Heart left ventricle (tissue), 16 donors: Measurements from ENCODE around the gene DDR1. TPM values are rescaled to one million over a fixed set of nuclear protein-coding genes. Genes with fewer than 3 reads are reported as not detected.
"Not testable (repeated sequence)": the region's sequence is repeated elsewhere in the genome, so short reads cannot be mapped to it uniquely, and the experiment has no call there.

Source experiments
- ATAC-seq, 4 donors: fragments of 200-7000 bp; cut with Tn5 transposase; one replicate each; pipeline ENCODE4 v1.9.1; 2020 to 2022; ENCODE audit warnings: moderate library complexity in 4 of 4, mild to moderate bottlenecking in 3 of 4, moderate number of reproducible peaks in 1 of 4
- DNase-seq, 5 donors: peaks; one replicate each; pipeline ENCODE4 v3.0.0-alpha.2; 2020
- H3K27ac ChIP-seq, 12 donors: fragments of 200-600 bp; sonication (generic) in 4 of 12; one replicate each; pipeline versions ENCODE4 v1.5.0 to v1.8.0; 2016 to 2022; ENCODE audit warnings: mild to moderate bottlenecking in 2 of 12
- H3K27me3 ChIP-seq, 9 donors: fragments of 200-600 bp; sonication (generic) in 2 of 9; one replicate each; pipeline versions ENCODE4 v1.5.1 to v1.8.0; 2016 to 2022; ENCODE audit warnings: mild to moderate bottlenecking in 3 of 9
- H3K36me3 ChIP-seq, 9 donors: fragments of 200-600 bp; sonication (generic) in 2 of 9; one replicate each; pipeline versions ENCODE4 v1.5.0 to v1.8.0; 2018 to 2022; ENCODE audit warnings: mild to moderate bottlenecking in 2 of 9
- H3K4me1 ChIP-seq, 12 donors: fragments of 200-600 bp; sonication (generic) in 4 of 12; one replicate each; pipeline versions ENCODE4 v1.5.0 to v1.8.0; 2016 to 2022; ENCODE audit warnings: mild to moderate bottlenecking in 3 of 12
- H3K4me3 ChIP-seq, 12 donors: fragments of 200-600 bp; sonication (generic) in 4 of 12; one replicate each; pipeline versions ENCODE4 v1.5.0 to v1.8.0; 2017 to 2022; ENCODE audit warnings: mild to moderate bottlenecking in 9 of 12, moderate library complexity in 4 of 12
- H3K9me3 ChIP-seq, 12 donors: fragments of 200-600 bp; sonication (generic) in 4 of 12; one replicate each; pipeline versions ENCODE4 v1.5.0 to v1.8.0; 2016 to 2022; ENCODE audit warnings: mild to moderate bottlenecking in 1 of 12
- POLR2A ChIP-seq, 2 donors: fragments of 450-650 bp; IDR thresholded peaks; one replicate each; pipeline ENCODE4 v1.6.1; 2017; ENCODE audit warnings: antibody characterized with exemption in 2 of 2, mild to moderate bottlenecking in 2 of 2, moderate library complexity in 2 of 2
- WGBS, 4 donors: extraction: QIAGEN DNeasy Blood & Tissue Kit in 2 of 4; methylation state at CpG; one replicate each; pipeline versions ENCODE4 v1.1.5 to v1.1.7; 2013 to 2018; 5-methylcytosine and 5-hydroxymethylcytosine counted together
- intact Hi-C, 10 donors: fragments of 100-400 bp; cut with DNase I; formaldehyde crosslinking; loops; one replicate each; pipeline versions ENCODE4 v1.11.1 to v1.14.2; 2022
- polyA plus RNA-seq, 2 donors: library from polyadenylated mRNA; stranded (reverse); fragments of 200-250 nt; gene quantifications; one replicate each; pipeline ENCODE4 v1.2.3, GENCODE V29; 2013
- total RNA-seq, 9 donors: library from RNA; depleted of rRNA in 2 of 9; stranded (reverse); fragments of >200 nt in 2 of 9; fragmentation: NEBNext Ultra II Directional in 3 of 9; extraction: Animal tissue kit (Norgen Biotek cat#: 25700) in 3 of 9; gene quantifications; one replicate each; pipeline versions ENCODE4 v1.1.0 to v1.2.4, GENCODE V29; 2016 to 2023
- TF ChIP-seq, protein P1 (sequence below), 12 donors: fragments of 200-600 bp; sonication (generic) in 4 of 12; IDR thresholded peaks; one replicate each; pipeline versions ENCODE4 v1.5.0 to v1.8.0; 2018 to 2022; ENCODE audit warnings: antibody characterized with exemption in 12 of 12, mild to moderate bottlenecking in 5 of 12
- donor health status: ischemic (EF 13 %, LVEDD 7.1; RV severe dilation, severe dysfunction).
- donor health status: healthy with polysubstance abuse.
- donor health status: DM: no; HTN: yes; CAD: no.
- donor health status: DM: no; HTN: no; CAD: no.
- donor health status: ischemic (EF 25% LVEDD 6.9; RV normal size, moderate dysfunction).
- donor health status: ischemic (EF 25% LVEDD 5.7; RV mildly dilated, moderate dysfunction).
- donor health status: healthy.
- donor health status: DM: yes; HTN: yes; CAD: no.
- donor health status: ischemic (EF 35%, LVEDD 5.7; RV mildly dilated, moderate dysfunction).
- donor health status: nonischemic (EF 11% LVEDD 7.7; RV severe dilation, severe dysfunction).
- donor health status: DM: yes; HTN: yes; CAD: no.
- donor health status: PGD.
- donor health status: ischemic (EF 29% LVEDD 5.4; RV normal size, mild dysfunction).
- donor health status: nonischemic (EF 23%, LVEDD 6.1; RV moderate dilation, normal function).

Gene DDR1
- total and polyA plus RNA-seq, 11 donors, result 11.8 to 50.0 (median 32.0) TPM

DNA sequence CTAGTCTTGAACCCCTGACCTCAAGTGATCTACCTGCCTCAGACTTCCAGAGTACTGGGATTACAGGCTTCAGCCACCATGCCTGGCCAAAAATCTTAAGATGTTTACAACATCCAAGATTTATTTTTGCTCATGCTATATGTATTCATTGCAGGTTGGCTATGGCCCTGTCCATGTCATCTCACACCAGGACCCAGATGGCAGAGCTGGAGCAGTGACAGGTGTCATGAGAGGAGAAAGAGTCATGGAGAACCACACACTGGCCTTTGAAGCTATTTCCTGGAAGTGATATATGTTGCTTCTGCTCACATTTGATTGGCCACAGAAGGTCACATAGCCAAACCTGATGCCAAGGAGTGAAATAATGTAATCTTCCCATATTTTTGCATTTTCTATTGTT is 13.8 kb upstream of the DDR1 start:
- Histone ChIP-seq H3K9me3 (peaks cover 0 to 41% (median 17%) of the 10 kb centered on the region in 12 donors), H3K36me3 (no peaks in the 10 kb centered on the region), H3K4me3 (no peak overlapping the region), H3K27me3 (no peaks in the 10 kb centered on the region), H3K27ac (no peak overlapping the region), H3K4me1 (no peaks in the 10 kb centered on the region)
- TF ChIP-seq POLR2A (IDR thresholded peaks at IDR 0.05), result no peak
- TF ChIP-seq, protein P1, sequence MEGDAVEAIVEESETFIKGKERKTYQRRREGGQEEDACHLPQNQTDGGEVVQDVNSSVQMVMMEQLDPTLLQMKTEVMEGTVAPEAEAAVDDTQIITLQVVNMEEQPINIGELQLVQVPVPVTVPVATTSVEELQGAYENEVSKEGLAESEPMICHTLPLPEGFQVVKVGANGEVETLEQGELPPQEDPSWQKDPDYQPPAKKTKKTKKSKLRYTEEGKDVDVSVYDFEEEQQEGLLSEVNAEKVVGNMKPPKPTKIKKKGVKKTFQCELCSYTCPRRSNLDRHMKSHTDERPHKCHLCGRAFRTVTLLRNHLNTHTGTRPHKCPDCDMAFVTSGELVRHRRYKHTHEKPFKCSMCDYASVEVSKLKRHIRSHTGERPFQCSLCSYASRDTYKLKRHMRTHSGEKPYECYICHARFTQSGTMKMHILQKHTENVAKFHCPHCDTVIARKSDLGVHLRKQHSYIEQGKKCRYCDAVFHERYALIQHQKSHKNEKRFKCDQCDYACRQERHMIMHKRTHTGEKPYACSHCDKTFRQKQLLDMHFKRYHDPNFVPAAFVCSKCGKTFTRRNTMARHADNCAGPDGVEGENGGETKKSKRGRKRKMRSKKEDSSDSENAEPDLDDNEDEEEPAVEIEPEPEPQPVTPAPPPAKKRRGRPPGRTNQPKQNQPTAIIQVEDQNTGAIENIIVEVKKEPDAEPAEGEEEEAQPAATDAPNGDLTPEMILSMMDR (IDR thresholded peaks at IDR 0.05), result no peak
- intact Hi-C loops, result loop anchor here in 2 of 10 donors (10.0 kb wide), 1 partner anchor 196 kb away; the partner anchor contains the start of gene DHX16 (in 2 of the 2)
- DNase-seq, result no peak
- no peak for ATAC-seq

DNA sequence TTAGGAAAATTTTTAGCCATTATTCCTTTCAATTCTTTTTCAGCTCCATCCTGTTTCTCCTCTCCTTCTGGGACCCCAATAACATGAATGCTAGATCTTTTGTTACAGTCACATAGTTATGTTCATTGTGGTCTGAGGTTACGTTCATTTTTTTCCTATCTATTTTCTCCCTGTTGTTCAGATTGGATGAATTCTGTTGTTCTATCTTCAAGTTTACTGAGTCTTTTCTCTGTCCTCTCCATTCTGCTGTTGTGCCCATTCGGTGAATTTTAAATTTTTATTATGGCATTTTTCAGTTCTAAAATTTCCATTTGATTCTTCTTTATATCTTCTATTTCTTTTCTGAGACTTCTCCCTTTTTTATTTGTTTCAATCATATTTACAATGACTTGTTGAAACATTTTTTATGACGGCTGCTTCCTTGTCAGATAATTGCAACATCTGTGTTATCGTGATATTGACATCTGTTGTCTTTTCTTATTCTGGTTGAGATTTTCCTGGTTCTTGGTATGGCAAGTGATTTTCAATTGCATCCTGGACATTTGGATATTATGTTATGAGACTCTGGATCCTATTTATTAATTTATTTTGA is 12.6 kb upstream of the DDR1 start:
- DNase-seq (no peak), ATAC-seq (no peak)
- no peaks in the 10 kb centered on the region for H3K27me3 ChIP-seq
- H3K4me3 ChIP-seq, result no peak overlapping the region
- WGBS, 4 donors, result 78 to 84% (median 81%) methylated on average over 4 of the region's 4 CpGs
- peaks cover 0 to 41% (median 17%) of the 10 kb centered on the region in 12 donors for H3K9me3 ChIP-seq
- H3K36me3 ChIP-seq, result no peaks in the 10 kb centered on the region
- peaks cover 0 to 9% (median 0%) of the 10 kb centered on the region in 12 donors for H3K4me1 ChIP-seq
- no peak overlapping the region for H3K27ac ChIP-seq
- intact Hi-C loops, result loop anchor here in 2 of 10 donors (10.0 kb wide), 1 partner anchor 197 kb away; the partner anchor contains the start of gene DHX16 (in 2 of the 2)
- TF ChIP-seq, protein P1 (IDR thresholded peaks at IDR 0.05), result no peak
- TF ChIP-seq POLR2A (IDR thresholded peaks at IDR 0.05), result no peak

DNA sequence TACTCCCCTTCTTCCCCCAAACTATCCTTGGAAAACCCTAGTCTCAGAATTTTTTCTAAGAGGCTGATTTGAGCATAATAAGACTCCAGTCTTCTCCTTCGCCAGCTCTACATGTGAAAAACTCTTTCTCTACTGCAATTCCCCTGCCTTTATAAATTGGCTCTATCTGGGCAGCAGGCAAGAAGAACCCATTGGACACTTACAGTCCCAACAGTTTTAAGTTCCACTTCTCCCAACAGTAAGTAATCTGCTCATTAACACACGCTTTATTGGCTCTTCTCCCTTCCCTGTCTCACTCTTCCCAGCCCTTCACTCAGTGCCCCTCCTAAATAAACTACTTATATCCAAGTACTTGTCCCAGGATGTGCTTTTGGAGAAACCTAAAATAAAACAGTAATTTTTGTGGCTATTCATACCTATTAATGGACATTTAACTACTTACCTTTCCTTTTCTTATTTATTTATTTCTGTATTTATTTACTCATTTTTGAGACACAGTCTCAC is 11.1 kb upstream of the DDR1 start:
- intact Hi-C loops, result loop anchor here in 2 of 10 donors (10.0 kb wide), 1 partner anchor 198 kb away; the partner anchor contains the start of gene DHX16 (in 2 of the 2)
- TF ChIP-seq, protein P1 (IDR thresholded peaks at IDR 0.05), result no peak
- no peak for TF ChIP-seq POLR2A (IDR thresholded peaks at IDR 0.05)
- Histone ChIP-seq H3K9me3 (peaks cover 0 to 37% (median 14%) of the 10 kb centered on the region in 12 donors), H3K4me1 (peaks cover 0 to 21% (median 9%) of the 10 kb centered on the region in 12 donors), H3K27me3 (no peaks in the 10 kb centered on the region), H3K4me3 (no peak overlapping the region), H3K36me3 (no peaks in the 10 kb centered on the region), H3K27ac (no peak overlapping the region)
- ATAC-seq (no peak), DNase-seq (no peak)
- 92 to 98% (median 95%) methylated on average over 2 of the region's 2 CpGs for WGBS, 4 donors

DNA sequence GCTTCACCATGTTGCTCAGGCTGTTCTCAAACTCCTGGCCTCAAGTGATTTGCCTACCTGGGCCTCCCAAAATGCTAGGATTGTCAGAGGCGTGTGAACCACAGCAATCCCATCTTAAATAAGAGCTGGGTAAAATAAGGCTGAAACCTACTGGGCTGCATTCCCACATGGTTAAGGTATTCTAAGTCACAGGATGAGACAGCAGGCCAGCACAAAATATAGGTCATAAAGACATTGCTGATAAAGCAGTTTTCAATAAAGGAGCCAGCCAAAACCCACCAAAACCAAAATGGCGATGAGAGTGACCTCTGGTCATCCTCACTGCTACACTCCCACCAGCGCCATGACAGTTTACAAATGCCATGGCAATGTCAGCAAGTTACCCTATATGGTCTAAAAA is 10.5 kb upstream of the DDR1 start:
- peaks cover 0 to 32% (median 11%) of the 10 kb centered on the region in 12 donors for H3K9me3 ChIP-seq
- DNase-seq, H3K4me3 ChIP-seq, H3K27ac ChIP-seq, ATAC-seq, H3K27me3 ChIP-seq, H3K36me3 ChIP-seq: not testable (repeated sequence)
- WGBS, 4 donors, result 96 to 100% (median 98%) methylated on average over 3 of the region's 3 CpGs
- peaks cover 0 to 21% (median 9%) of the 10 kb centered on the region in 12 donors for H3K4me1 ChIP-seq
- intact Hi-C loops, result loop anchor here in 2 of 10 donors (10.0 kb wide), 1 partner anchor 199 kb away; the partner anchor contains the start of gene DHX16 (in 2 of the 2)
